ENCODE measurements around the gene ATP8B1.
"Not testable (repeated sequence)": the region's sequence is repeated elsewhere in the genome, so short reads cannot be mapped to it uniquely, and the experiment has no call there.

The ATP8B1 gene

GRCh38 chr18:57755473-57756067 lies 47.5 kb downstream of the ATP8B1 start:
- in situ Hi-C loops (cut with MboI; ENCODE audit: low sequenced_read_pairs): no loop called here
- DNase-seq (ENCODE audit: low spot score in 2 of 2): no peak
- Histone ChIP-seq H3K36me3 (replicated peaks) (no peaks in the 10 kb centered on the region), H3K9me3 (no peaks in the 10 kb centered on the region), H3K4me3 (no peak overlapping the region), H3K27me3 (ENCODE audit: low read depth) (no peaks in the 10 kb centered on the region), H3K4me1 (no peaks in the 10 kb centered on the region)

- no peak for DNase-seq (ENCODE audit: low spot score in 2 of 2)
- Histone ChIP-seq H3K9me3 (no peaks in the 10 kb centered on the region), H3K4me1 (no peaks in the 10 kb centered on the region), H3K27me3 (ENCODE audit: low read depth) (no peaks in the 10 kb centered on the region), H3K36me3 (replicated peaks) (no peaks in the 10 kb centered on the region), H3K4me3 (no peak overlapping the region)
- in situ Hi-C loops (cut with MboI; ENCODE audit: low sequenced_read_pairs): no loop called here
These were observed 48.4 kb downstream of the ATP8B1 start for GRCh38 chr18:57754577-57755338.

- H3K4me1 ChIP-seq: peaks cover 7% of the 10 kb centered on the region
- in situ Hi-C loops (cut with MboI; ENCODE audit: low sequenced_read_pairs): no loop called here
- H3K4me3 ChIP-seq: no peak overlapping the region
- H3K9me3 ChIP-seq: no peaks in the 10 kb centered on the region
- H3K27me3 ChIP-seq (ENCODE audit: low read depth): no peaks in the 10 kb centered on the region
- no peaks in the 10 kb centered on the region for H3K36me3 ChIP-seq (replicated peaks)
- DNase-seq (ENCODE audit: low spot score in 2 of 2): no peak
These were observed 50.1 kb downstream of the ATP8B1 start for GRCh38 chr18:57753063-57753462.

- DNase-seq (ENCODE audit: low spot score in 2 of 2): no peak
- in situ Hi-C loops (cut with MboI; ENCODE audit: low sequenced_read_pairs): no loop called here
- H3K9me3 ChIP-seq: no peaks in the 10 kb centered on the region
- H3K4me3 ChIP-seq: no peak overlapping the region
- H3K36me3 ChIP-seq (replicated peaks): no peaks in the 10 kb centered on the region
- H3K27me3 ChIP-seq (ENCODE audit: low read depth): no peaks in the 10 kb centered on the region
- H3K4me1 ChIP-seq: peaks cover 14% of the 10 kb centered on the region
These were observed 53.5 kb downstream of the ATP8B1 start for GRCh38 chr18:57749604-57749970.

- no peaks in the 10 kb centered on the region for H3K36me3 ChIP-seq (replicated peaks)
- H3K4me3 ChIP-seq: no peak overlapping the region
- DNase-seq (ENCODE audit: low spot score in 2 of 2): peak in 1 of 2 experiments; percentile 5
These were observed 54.1 kb downstream of the ATP8B1 start for GRCh38 chr18:57748770-57749603.

GRCh38 chr18:57747809-57748680 lies 55.1 kb downstream of the ATP8B1 start:
- Histone ChIP-seq H3K9me3 (no peaks in the 10 kb centered on the region), H3K4me3 (no peak overlapping the region), H3K27me3 (ENCODE audit: low read depth) (no peaks in the 10 kb centered on the region), H3K4me1 (peaks cover 28% of the 10 kb centered on the region), H3K36me3 (replicated peaks) (no peaks in the 10 kb centered on the region)
- DNase-seq (ENCODE audit: low spot score in 2 of 2): no peak
- in situ Hi-C loops (cut with MboI; ENCODE audit: low sequenced_read_pairs): no loop called here

More at GRCh38 chr18:57748770-57749603, 54.1 kb downstream of the ATP8B1 start:
- Histone ChIP-seq H3K27me3 (ENCODE audit: low read depth) (no peaks in the 10 kb centered on the region), H3K4me1 (peaks cover 19% of the 10 kb centered on the region), H3K9me3 (no peaks in the 10 kb centered on the region)
- in situ Hi-C loops (cut with MboI; ENCODE audit: low sequenced_read_pairs): no loop called here

GRCh38 chr18:57744211-57744694 lies 58.9 kb downstream of the ATP8B1 start:
- no peaks in the 10 kb centered on the region for H3K27me3 ChIP-seq (ENCODE audit: low read depth)
- no peaks in the 10 kb centered on the region for H3K9me3 ChIP-seq
- H3K4me1 ChIP-seq: peaks cover 31% of the 10 kb centered on the region
- H3K36me3 ChIP-seq (replicated peaks): no peaks in the 10 kb centered on the region
- in situ Hi-C loops (cut with MboI; ENCODE audit: low sequenced_read_pairs): no loop called here
- H3K4me3 ChIP-seq: no peak overlapping the region
- peak; percentile 11 to 43 for DNase-seq (ENCODE audit: low spot score in 2 of 2)

GRCh38 chr18:57743008-57743407 lies 60.1 kb downstream of the ATP8B1 start:
- H3K27me3 ChIP-seq (ENCODE audit: low read depth): no peaks in the 10 kb centered on the region
- in situ Hi-C loops (cut with MboI; ENCODE audit: low sequenced_read_pairs): no loop called here
- no peaks in the 10 kb centered on the region for H3K9me3 ChIP-seq
- peak; percentile 45 to 49 for DNase-seq (ENCODE audit: low spot score in 2 of 2)
- H3K4me1 ChIP-seq: peaks cover 24% of the 10 kb centered on the region
- no peak overlapping the region for H3K4me3 ChIP-seq
- H3K36me3 ChIP-seq (replicated peaks): no peaks in the 10 kb centered on the region

GRCh38 chr18:57741273-57741672 lies 61.8 kb downstream of the ATP8B1 start:
- Histone ChIP-seq H3K36me3 (replicated peaks) (no peaks in the 10 kb centered on the region), H3K9me3 (no peaks in the 10 kb centered on the region), H3K4me3 (no peak overlapping the region), H3K27me3 (ENCODE audit: low read depth) (no peaks in the 10 kb centered on the region), H3K4me1 (peaks cover 21% of the 10 kb centered on the region)
- DNase-seq (ENCODE audit: low spot score in 2 of 2): no peak
- in situ Hi-C loops (cut with MboI; ENCODE audit: low sequenced_read_pairs): no loop called here

- no peak for DNase-seq (ENCODE audit: low spot score in 2 of 2)
- H3K27me3 ChIP-seq (ENCODE audit: low read depth): no peaks in the 10 kb centered on the region
- no peak overlapping the region for H3K4me3 ChIP-seq
- no peaks in the 10 kb centered on the region for H3K36me3 ChIP-seq (replicated peaks)
- H3K9me3 ChIP-seq: no peaks in the 10 kb centered on the region
- in situ Hi-C loops (cut with MboI; ENCODE audit: low sequenced_read_pairs): no loop called here
- peaks cover 3% of the 10 kb centered on the region for H3K4me1 ChIP-seq
These were observed 65.0 kb downstream of the ATP8B1 start for GRCh38 chr18:57738078-57738477.

- H3K27me3 ChIP-seq (ENCODE audit: low read depth): no peaks in the 10 kb centered on the region
- H3K36me3 ChIP-seq (replicated peaks): no peaks in the 10 kb centered on the region
- no peak overlapping the region for H3K4me3 ChIP-seq
- no peaks in the 10 kb centered on the region for H3K9me3 ChIP-seq
- H3K4me1 ChIP-seq: no peaks in the 10 kb centered on the region
- in situ Hi-C loops (cut with MboI; ENCODE audit: low sequenced_read_pairs): no loop called here
- no peak for DNase-seq (ENCODE audit: low spot score in 2 of 2)
These were observed 65.6 kb downstream of the ATP8B1 start for GRCh38 chr18:57737400-57738060.

- in situ Hi-C loops (cut with MboI; ENCODE audit: low sequenced_read_pairs); H3K27me3 ChIP-seq (ENCODE audit: low read depth); DNase-seq (ENCODE audit: low spot score in 2 of 2): not testable (repeated sequence)
These were observed 68.1 kb downstream of the ATP8B1 start for GRCh38 chr18:57735042-57735441.

GRCh38 chr18:57733861-57734260 lies 69.3 kb downstream of the ATP8B1 start:
- in situ Hi-C loops (cut with MboI; ENCODE audit: low sequenced_read_pairs): no loop called here
- Histone ChIP-seq H3K9me3 (no peaks in the 10 kb centered on the region), H3K4me1 (no peaks in the 10 kb centered on the region), H3K27me3 (ENCODE audit: low read depth) (no peaks in the 10 kb centered on the region), H3K4me3 (no peak overlapping the region), H3K36me3 (replicated peaks) (no peaks in the 10 kb centered on the region)
- no peak for DNase-seq (ENCODE audit: low spot score in 2 of 2)

More at GRCh38 chr18:57735042-57735441, 68.1 kb downstream of the ATP8B1 start:
- H3K4me1 ChIP-seq; H3K9me3 ChIP-seq; H3K4me3 ChIP-seq; H3K36me3 ChIP-seq (replicated peaks): not testable (repeated sequence)
